GM10266 (cell line): ENCODE measurements around the gene PHACTR3.

ENCODE experiments used
- DNase-seq: peaks from one replicate; pipeline ENCODE4 v3.0.0; 2012; ENCODE audit errors: extremely low spot score
- CTCF ChIP-seq: IDR thresholded peaks from 2 replicates; pipeline ENCODE4 v1.5.1; 2012; ENCODE audit warnings: mild to moderate bottlenecking, low read depth; ENCODE audit not compliant: control insufficient read depth, insufficient read depth; ENCODE audit errors: missing control alignments

Gene PHACTR3

GRCh38 chr20:59831916-59832270 is 227.6 kb downstream of the PHACTR3 start:
- peak; percentile 2 for DNase-seq
- TF ChIP-seq CTCF, result no peak

GRCh38 chr20:59832406-59833363 is 228.3 kb downstream of the PHACTR3 start:
- peak; percentile 4 for DNase-seq
- TF ChIP-seq CTCF, result no peak

- no peak for DNase-seq
- no peak for TF ChIP-seq CTCF
These were observed 230.7 kb downstream of the PHACTR3 start for GRCh38 chr20:59835057-59835447.

GRCh38 chr20:59835448-59836395 is 231.4 kb downstream of the PHACTR3 start:
- TF ChIP-seq CTCF, result no peak
- peak; percentile 24 for DNase-seq

- no peak for TF ChIP-seq CTCF
- no peak for DNase-seq
These were observed 232.4 kb downstream of the PHACTR3 start for GRCh38 chr20:59836767-59837166.

- peak; percentile 1 for TF ChIP-seq CTCF
- DNase-seq, result peak; percentile 58
These were observed 233.5 kb downstream of the PHACTR3 start for GRCh38 chr20:59837623-59838394.
